8988T (cell line): ENCODE results near the gene HSBP1L1.
"Not testable (repeated sequence)": the region's sequence is repeated elsewhere in the genome, so short reads cannot be mapped to it uniquely, and the experiment has no call there.

Experiments used
- DNase-seq: peaks from one replicate; pipeline ENCODE4 v3.0.0; 2011

The HSBP1L1 gene

DNA sequence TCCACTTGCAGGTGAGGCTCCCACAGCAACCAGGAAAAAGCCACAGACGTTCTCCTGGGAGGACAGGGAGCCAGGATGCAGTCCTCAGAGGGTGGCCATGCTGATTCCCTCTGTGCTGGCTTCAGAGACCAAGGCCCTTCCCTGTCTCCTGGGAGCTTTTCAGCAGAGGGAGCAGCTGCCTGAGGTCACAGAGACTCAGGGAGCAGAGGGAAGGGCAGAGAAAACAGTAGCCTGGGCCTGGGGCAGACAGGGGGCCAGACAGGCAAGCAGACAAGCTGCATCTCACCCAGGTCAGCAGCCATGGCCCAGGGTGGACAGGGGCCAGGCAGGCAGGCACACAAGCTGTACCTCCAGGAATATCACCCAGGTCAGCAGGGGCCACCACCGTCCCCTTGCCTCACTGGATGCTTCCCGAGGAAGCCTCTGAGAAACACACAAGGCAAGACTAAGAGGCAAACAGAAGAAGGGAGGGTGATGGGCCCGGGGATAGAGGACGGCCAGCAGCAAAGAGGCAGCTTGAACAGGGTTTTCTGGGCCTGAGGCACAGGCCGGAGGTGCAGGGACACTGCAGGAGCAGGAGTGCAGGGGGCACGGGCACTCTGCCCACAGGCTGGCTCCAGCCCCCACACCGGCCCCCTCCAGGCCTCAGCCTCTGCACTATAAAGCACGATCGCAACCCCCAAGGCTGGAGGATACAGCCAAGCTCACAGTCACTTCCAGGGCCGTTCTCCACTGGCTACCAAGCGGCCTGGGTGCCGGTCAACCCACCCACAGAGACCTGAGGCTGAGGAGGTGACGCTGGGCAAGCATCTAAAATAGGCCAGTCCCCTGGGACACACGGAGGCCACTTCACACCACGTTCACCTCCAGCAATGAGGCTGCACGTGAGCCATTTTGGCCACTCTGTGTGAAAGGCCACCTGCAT is 19.1 kb upstream of the HSBP1L1 start:
- no peak for DNase-seq

GRCh38 chr18:79947054-79947755 is 17.2 kb upstream of the HSBP1L1 start:
- DNase-seq = no peak

GRCh38 chr18:79947881-79948610 is 16.4 kb upstream of the HSBP1L1 start:
- DNase-seq = no peak

DNA sequence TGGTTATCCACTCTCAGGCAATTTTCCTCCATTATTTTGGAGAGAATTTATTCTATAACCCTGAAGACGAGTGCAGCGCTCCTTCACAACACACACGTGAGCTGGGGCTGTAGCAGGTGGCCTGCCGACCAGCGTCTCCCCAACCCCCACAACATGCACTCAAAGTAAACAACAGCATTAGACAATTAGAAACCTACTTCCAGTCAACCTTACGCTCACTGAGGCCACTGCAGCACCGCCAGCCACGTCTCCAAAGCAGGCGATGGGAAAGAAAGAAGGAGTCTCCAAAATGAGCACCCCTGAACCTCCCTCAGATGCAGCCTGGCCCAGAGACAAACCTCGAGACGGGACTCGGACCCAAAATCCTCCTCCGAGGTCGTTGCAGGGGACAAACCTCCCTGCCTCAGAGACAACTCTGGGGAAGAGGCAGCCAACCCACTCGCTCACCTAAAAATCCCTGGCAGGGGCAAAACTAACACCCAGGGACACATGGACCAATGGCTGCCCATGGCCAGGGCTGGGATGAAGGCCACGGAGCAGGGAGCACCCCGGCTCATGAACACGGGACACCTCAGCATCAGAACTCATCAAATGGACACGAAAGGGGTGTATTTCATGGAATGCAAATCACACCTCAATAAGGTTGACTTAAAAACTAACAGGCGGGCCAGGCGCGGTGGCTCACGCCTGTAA is 15.6 kb upstream of the HSBP1L1 start:
- no peak for DNase-seq

- DNase-seq = no peak
These were observed 14.6 kb upstream of the HSBP1L1 start for GRCh38 chr18:79949697-79950487.

- no peak for DNase-seq
These were observed 13.7 kb upstream of the HSBP1L1 start for GRCh38 chr18:79950515-79951341.

DNA sequence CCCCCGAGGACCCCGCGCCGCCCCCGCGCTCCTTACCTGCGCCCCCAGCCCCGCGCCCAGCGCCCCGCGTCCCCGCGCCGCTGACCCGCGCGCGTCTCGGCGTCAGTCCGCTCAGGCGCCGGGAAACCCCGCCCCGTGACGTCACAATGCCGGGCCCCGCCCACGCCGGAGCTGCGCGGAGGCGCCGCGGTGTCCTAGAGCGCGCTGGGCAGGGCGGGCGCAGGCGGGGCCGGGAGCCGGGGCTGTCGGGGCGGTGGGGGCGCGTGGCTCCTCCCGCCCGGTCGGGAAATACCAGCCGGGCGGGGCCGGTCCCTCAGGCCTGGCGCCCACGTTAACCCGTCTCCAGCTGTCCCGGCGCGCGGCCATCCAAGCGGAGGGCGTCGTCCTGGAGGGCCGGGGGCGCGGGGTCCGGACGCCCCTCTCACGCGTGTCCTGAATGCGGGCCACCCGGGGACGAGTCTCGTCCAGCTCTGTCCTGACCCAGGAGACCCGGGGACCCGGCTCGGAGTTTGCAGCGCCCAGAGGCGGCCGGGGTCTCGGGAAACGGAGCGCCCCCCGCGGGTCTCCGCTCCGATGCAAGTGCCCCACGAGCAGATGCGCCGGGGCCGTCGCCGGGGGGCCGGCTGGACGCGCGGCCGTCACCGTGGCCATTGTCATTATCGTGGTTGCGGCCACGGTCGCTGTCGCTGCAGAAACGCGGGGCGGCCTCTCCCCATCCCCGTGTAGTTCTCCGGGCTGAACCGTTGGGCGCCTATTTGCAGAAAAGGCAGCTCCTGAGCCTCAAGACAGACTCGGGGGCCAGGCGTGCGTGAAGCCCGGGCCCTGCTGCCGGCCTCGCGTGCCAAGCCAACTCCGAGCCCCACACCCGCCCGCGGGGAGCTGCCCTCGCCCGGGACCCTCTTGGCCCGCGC is 12.6 kb upstream of the HSBP1L1 start, which contains the start of gene SLC66A2:
SLC66A2 (minus strand) TSS at position 109 of the 911 bp plus-strand sequence. CDS start 727 bp downstream, outside the sequence.
- peak; percentile 58 for DNase-seq

GRCh38 chr18:79952456-79952995 is 11.9 kb upstream of the HSBP1L1 start:
- DNase-seq = no peak

- DNase-seq = no peak
These were observed 11.4 kb upstream of the HSBP1L1 start for GRCh38 chr18:79952996-79953559.

DNA sequence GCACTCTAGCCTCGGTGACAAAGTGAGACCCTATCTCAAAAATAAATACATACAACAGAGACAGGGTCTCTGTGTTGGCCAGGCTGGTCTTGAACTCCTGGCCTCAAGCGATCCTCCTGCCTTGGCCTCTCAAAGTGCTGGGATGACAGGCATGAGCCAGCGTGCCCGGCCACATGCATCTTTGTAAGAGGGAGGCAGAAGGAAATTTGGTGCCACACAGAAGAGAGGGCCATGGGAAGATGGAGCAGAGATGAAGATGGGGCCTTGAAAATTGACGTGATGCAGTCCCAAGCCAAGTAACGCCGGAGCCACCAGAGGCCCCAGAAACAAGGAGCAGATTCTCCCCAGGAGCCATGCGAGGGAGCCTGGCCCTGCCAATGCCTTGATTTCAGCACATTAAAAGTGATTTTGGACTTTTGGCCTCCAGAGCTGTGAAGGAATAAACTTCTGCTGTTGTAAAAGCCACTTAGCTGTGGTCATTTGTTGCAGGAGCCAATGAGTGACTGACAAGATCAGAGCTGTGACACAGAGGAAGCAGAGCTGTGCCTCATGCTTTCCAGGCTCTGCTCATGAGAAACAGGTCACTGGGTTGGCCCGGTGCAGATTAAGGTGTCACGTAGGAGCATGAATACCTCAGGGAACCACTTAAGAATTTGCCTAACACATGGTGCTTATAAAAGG is 10.3 kb upstream of the HSBP1L1 start:
- no peak for DNase-seq

DNA sequence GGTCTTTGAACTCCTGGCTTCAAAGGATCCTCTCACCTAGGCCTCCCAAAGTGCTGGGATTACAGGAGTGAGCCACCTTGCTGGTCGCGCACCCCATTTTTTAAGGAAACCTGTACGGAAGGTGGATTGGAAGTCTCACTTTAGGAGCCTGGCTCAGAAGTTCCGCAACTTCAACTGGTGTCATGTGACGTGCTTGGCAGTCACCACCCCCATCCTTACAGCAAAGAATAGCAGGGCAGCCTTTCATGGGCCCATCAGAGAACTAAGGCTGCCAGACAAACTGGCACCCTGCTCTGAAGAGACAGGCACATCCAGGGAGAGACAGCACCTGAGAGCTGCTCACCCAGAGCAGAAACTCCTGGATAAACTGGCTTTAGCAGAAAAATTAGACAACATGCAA is 9.7 kb upstream of the HSBP1L1 start:
- no peak for DNase-seq

- no peak for DNase-seq
These were observed 9.0 kb upstream of the HSBP1L1 start for GRCh38 chr18:79955302-79956075.

- DNase-seq = no peak
These were observed 8.2 kb upstream of the HSBP1L1 start for GRCh38 chr18:79956276-79956675.

DNA sequence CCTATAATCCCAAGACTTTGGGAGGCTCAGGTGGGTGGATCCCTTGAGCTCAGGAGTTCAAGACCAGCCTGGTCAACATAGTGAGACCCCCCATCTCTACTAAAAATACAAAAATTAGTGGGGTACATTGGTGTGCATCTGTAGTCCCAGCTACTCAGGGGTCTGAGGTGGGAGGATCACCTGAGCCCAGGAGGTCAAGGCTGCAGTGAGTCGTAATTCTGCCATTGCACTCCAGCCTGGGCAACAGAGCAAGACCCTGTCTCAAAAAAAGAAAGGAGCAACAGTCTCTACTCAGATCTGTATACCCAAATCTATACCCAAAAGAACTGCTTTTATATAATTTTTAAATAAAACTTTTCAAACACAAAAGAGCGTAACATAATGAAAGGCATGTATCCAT is 5.5 kb upstream of the HSBP1L1 start:
- no peak for DNase-seq

DNA sequence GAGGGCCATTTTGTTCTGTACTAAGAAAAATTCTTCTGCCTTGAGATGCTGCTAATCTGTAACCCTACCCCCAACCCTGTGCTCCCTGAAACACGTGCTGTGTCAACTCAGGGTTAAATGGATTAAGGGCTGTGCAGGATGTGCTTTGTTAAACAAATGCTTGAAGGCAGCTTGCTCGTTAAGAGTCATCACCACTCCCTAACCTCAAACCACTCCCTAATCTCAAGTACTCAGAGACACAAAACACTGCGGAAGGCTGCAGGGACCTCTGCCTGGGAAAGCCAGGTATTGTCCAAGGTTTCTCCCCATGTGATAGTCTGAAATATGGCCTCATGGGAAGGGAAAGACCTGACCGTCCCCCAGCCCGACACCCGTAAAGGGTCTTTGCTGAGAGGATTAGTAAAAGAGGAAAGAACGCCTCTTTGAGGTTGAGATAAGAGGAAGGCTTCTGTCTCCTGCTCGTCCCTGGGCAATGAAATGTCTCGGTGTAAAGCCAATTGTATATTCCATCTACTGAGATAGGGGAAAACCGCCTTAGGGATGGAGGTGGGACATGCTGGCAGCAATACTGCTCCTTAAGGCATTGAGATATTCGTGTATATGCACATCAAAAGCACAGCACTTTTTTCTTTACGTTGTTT is 4.2 kb upstream of the HSBP1L1 start:
- not testable (repeated sequence) for DNase-seq

DNA sequence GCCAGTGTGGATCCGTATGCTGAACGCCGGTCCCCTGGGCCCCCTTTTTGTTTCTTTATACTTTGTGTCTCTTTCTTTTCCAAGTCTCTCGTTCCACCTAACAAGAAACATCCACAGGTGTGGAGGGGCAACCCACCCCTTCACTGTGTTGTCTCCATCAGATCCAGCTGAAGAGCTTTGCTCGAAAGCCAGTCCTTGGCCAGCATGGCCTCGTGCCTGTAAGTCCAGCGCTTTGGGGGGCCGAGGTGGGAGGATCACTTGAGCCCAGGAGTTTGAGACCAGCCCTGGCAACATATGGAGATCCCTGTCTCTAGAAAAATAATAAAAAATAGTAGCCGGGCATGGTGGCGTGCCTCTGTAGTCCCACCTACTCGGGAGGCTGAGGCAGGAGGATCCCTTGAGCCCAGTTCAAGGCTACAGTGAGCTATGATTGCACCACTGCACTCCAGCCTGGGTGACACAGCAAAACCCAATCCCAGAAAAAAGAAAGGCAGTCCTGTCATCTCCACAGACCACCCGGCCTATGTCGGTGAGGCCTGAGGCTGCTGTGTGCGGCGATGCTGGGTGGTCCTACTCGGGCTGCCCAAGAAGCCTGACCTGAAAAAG is 3.4 kb upstream of the HSBP1L1 start:
- DNase-seq = no peak
